Brain microvascular endothelial cell (primary cell): ENCODE results near the gene TIGIT.
A peak's percentile ranks its signal among the peaks of the same experiment; 100 is the strongest.
"Not testable (repeated sequence)": the region's sequence is repeated elsewhere in the genome, so short reads cannot be mapped to it uniquely, and the experiment has no call there.

Experiments
- DNase-seq: peaks from one replicate; pipeline ENCODE4 v3.0.0-alpha.2; 2020
- H3K27ac ChIP-seq: fragments of 250-450 bp; sonication (Bioruptor Pico); 2 replicates; pipeline ENCODE4 v1.5.1; 2020; ENCODE audit warnings: mild to moderate bottlenecking, moderate library complexity
- H3K27me3 ChIP-seq: fragments of 250-450 bp; sonication (Bioruptor Pico); replicated peaks from 2 replicates; pipeline ENCODE4 v1.5.1; 2020; ENCODE audit warnings: mild to moderate bottlenecking
- H3K36me3 ChIP-seq: fragments of 250-450 bp; sonication (Bioruptor Pico); replicated peaks from 2 replicates; pipeline ENCODE4 v1.5.1; 2020; ENCODE audit warnings: mild to moderate bottlenecking
- H3K4me3 ChIP-seq: 2 replicates; pipeline ENCODE4 v1.5.1; 2011; ENCODE audit warnings: low read depth, mild to moderate bottlenecking, control low read depth, low read length, moderate library complexity
- in situ Hi-C: cut with HindIII; loops from 2 replicates; pipeline ENCODE4 v1.10.0; 2017; ENCODE audit warnings: low sequenced_read_pairs, low pct_ligation_motif_present
- TF ChIP-seq, protein P1 (sequence below): IDR thresholded peaks from 2 replicates; pipeline ENCODE4 v1.5.1; 2011; ENCODE audit warnings: low read depth, mild to moderate bottlenecking, moderate library complexity, low read length, control low read depth, inconsistent platforms; ENCODE audit errors: missing control alignments

TIGIT gene

DNA sequence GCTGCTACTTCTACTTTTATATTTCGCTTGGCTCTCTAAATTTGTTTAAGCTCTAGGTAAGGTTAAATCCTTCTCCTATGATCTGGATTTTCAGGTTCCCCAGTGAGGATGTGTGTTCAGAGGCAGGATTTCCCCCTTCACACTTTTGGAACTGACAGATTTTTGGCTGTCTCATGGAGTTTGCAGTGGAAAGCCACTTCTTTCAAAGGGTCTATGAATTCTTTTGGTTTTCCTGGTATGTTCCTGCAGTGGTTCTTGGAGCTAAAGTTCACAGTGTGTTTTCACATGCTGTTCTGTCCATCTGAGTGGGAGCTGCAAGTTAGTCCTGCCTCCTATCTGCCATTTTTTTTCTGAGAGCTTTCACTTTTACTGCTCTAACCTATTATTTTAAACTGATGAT, 21.6 kb upstream of the TIGIT start:
- H3K27ac ChIP-seq: no peak overlapping the region
- in situ Hi-C loops: no loop called here
- no peak overlapping the region for H3K4me3 ChIP-seq
- peak; percentile 32 for DNase-seq
- TF ChIP-seq, protein P1, sequence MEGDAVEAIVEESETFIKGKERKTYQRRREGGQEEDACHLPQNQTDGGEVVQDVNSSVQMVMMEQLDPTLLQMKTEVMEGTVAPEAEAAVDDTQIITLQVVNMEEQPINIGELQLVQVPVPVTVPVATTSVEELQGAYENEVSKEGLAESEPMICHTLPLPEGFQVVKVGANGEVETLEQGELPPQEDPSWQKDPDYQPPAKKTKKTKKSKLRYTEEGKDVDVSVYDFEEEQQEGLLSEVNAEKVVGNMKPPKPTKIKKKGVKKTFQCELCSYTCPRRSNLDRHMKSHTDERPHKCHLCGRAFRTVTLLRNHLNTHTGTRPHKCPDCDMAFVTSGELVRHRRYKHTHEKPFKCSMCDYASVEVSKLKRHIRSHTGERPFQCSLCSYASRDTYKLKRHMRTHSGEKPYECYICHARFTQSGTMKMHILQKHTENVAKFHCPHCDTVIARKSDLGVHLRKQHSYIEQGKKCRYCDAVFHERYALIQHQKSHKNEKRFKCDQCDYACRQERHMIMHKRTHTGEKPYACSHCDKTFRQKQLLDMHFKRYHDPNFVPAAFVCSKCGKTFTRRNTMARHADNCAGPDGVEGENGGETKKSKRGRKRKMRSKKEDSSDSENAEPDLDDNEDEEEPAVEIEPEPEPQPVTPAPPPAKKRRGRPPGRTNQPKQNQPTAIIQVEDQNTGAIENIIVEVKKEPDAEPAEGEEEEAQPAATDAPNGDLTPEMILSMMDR: no peak
- H3K36me3 ChIP-seq: no peaks in the 10 kb centered on the region
- no peaks in the 10 kb centered on the region for H3K27me3 ChIP-seq

DNA sequence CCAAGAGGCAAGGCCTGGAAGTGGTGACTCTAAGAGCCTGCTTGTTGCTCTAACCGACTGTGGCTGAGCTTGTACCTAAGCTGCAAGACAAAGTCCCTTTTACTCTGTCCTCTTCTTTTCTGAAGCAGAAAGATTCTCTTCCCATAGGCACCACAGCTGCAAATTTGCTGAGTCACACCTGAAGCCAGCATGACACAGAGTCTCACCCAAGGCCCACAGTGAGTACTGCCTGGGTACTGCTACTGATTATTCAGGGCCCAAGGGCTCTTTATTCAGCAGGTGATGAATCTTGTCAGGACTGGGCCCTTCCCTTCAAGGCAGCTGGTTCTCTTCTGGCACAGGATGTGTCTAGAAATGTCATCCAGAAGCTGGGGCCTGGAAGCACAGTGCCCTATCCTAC, 18.9 kb upstream of the TIGIT start:
- H3K4me3 ChIP-seq: no peak overlapping the region
- H3K27ac ChIP-seq: no peak overlapping the region
- no peaks in the 10 kb centered on the region for H3K27me3 ChIP-seq
- in situ Hi-C loops: no loop called here
- TF ChIP-seq, protein P1: no peak
- no peaks in the 10 kb centered on the region for H3K36me3 ChIP-seq
- peak; percentile 23 for DNase-seq

DNA sequence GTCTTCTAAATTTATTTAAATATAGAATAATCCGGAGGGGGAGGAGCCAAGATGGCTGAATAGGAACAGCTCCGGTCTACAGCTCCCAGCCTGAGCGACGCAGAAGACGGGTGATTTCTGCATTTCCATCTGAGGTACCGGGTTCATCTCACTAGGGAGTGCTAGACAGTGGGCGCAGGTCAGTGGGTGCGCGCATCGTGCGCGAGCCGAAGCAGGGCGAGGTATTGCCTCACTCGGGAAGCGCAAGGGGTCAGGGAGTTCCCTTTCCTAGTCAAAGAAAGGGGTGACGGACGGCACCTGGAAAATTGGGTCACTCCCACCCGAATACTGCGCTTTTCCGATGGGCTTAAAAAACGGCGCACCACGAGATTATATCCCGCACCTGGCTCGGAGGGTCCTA, 17.0 kb upstream of the TIGIT start:
- H3K4me3 ChIP-seq, in situ Hi-C loops, H3K27ac ChIP-seq, H3K36me3 ChIP-seq, H3K27me3 ChIP-seq, DNase-seq: not testable (repeated sequence)

DNA sequence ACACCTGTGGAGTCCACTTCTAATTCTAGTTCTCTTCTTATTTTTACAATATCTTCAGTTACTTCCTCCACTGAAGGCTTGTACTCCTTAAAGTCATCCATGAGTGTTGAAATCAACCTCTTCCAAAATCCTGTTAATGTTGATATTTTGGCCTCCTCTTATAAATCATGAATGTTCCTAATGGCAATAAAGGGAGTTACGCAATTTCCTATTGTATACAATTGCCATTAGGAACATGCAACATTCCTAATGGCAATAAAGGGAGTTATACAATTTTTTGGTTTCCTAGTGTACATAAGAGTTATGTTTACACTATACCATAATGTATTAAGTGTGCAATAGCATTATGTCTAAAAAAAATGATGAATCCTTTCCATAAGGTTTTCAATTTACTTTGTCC, 9.2 kb upstream of the TIGIT start:
- H3K36me3 ChIP-seq: no peaks in the 10 kb centered on the region
- no peak for DNase-seq
- TF ChIP-seq, protein P1: no peak
- H3K27ac ChIP-seq: no peak overlapping the region
- in situ Hi-C loops: no loop called here
- H3K4me3 ChIP-seq: no peak overlapping the region
- H3K27me3 ChIP-seq: no peaks in the 10 kb centered on the region

DNA sequence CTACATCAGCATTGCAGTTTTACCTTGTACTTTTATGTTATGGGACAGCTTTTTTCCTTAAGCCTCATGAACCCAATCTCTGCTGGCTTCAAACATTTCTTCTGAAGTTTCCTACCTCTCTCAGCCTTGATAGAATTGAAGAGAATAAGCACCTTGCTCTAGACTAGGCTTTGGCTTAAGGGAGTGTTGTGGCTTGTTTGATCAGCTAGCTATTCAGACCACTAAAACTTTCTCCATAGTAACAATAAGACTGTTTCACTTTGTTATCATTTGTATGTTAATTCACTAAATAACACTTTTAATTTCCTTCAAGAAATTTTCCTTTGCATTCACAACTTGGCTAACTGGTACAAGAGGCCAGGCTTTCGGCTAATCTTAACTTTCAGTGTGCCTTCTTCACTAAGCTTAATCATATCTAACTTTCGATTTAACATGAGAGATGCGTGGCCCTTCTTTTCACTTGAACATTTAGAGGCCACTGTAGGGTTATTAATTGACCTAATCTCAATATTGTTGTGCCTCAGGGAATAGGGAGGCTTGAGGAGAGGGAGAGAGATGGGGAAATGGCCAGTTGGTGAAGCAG, 8.1 kb upstream of the TIGIT start:
- Histone ChIP-seq H3K4me3 (no peak overlapping the region), H3K27ac (no peak overlapping the region), H3K27me3 (no peaks in the 10 kb centered on the region), H3K36me3 (no peaks in the 10 kb centered on the region)
- TF ChIP-seq, protein P1: no peak
- DNase-seq: no peak
- in situ Hi-C loops: no loop called here

DNA sequence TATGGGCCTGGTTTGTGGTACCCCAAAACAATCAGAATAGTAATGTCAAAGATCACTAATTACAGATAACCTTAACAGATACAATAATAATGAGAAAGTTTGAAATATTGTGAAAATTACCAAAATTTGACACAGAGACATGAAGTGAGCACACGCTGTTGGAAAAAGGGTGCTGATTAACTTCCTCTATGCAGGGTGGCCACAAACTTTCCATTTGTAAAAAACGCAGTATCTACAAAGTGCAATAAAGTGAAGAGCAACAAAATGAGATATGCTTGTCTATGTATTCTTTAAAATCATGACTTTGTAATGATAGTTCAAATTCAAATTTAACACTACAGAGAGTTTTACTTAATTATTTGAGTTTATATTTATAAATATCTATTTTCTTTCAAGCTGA, 7.6 kb upstream of the TIGIT start:
- no peaks in the 10 kb centered on the region for H3K27me3 ChIP-seq
- no peak overlapping the region for H3K4me3 ChIP-seq
- DNase-seq: no peak
- TF ChIP-seq, protein P1: no peak
- in situ Hi-C loops: no loop called here
- no peaks in the 10 kb centered on the region for H3K36me3 ChIP-seq
- no peak overlapping the region for H3K27ac ChIP-seq
